ENCODE results near the gene MYBPH.

DNA sequence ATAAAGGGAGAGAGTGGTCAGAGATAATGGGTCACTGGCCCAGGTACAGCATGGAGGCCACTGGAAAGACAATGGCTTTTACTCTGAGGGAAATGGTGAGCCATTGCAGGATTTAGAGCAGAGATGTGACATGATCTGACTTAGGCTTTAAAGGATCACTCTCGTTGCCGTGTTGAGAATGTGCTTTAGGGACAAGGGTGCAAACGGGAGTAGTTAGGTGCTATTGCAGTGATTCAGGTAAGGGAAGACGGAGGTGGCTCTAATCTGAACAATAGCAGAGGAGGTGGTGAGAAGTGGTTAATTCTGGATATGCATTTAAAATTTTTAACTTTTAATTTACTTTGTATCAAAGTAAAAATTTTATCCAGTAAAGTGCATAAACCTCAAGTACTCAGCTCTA is 38.3 kb downstream of the MYBPH start:
- TF ChIP-seq, protein P1, sequence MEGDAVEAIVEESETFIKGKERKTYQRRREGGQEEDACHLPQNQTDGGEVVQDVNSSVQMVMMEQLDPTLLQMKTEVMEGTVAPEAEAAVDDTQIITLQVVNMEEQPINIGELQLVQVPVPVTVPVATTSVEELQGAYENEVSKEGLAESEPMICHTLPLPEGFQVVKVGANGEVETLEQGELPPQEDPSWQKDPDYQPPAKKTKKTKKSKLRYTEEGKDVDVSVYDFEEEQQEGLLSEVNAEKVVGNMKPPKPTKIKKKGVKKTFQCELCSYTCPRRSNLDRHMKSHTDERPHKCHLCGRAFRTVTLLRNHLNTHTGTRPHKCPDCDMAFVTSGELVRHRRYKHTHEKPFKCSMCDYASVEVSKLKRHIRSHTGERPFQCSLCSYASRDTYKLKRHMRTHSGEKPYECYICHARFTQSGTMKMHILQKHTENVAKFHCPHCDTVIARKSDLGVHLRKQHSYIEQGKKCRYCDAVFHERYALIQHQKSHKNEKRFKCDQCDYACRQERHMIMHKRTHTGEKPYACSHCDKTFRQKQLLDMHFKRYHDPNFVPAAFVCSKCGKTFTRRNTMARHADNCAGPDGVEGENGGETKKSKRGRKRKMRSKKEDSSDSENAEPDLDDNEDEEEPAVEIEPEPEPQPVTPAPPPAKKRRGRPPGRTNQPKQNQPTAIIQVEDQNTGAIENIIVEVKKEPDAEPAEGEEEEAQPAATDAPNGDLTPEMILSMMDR (IDR thresholded peaks at IDR 0.05): no peak
- TF ChIP-seq POLR2A (IDR thresholded peaks at IDR 0.05): no peak
